HS-27A (cell line): ENCODE data around the gene MAFG.

ENCODE experiments used
- DNase-seq: peaks from one replicate; pipeline ENCODE4 v3.0.0-alpha.2; 2012; ENCODE audit warnings: low read depth, missing footprints

Gene MAFG

DNA sequence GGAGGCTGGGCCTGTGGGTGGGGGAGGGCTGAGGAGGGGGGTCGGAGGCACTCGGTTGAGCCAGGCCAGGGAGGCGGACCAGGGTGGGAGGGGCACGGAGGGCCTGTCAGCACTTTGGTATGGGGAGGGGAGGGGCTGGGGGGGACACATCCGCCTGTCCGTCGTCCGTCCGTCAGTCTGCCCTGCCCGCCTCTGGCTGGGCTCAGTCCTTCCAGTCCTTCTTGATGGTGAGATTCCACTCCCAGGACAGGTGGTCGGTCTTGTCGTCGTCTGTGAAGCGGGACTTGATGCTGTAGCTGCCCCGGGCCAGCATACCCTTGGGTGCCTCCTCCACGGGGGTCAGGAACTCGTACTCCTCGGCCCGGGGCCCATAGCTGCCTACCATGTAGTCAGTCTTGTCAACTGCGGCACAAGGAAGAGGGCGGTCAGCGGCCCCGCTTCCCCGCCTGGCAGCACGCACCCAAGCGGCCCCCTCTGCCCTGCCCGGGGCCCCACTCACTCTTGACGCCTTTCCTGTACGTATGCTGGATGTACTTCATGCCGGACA is 58.8 kb downstream of the MAFG start:
- DNase-seq: no peak
